Transverse colon (tissue), 4 donors: ENCODE results near the gene PDE6G. TPM values are rescaled to one million over a fixed set of nuclear protein-coding genes. Genes with fewer than 3 reads are reported as not detected.

ENCODE experiments used
- DNase-seq: peaks from one replicate; pipeline ENCODE4 v3.0.0-alpha.2; 2019
- H3K27ac ChIP-seq, 4 donors: fragments of 200-600 bp; sonication (generic); 2 replicates each; pipeline ENCODE4 v1.5.1; 2016 to 2018; ENCODE audit warnings: inconsistent platforms in 4 of 4
- H3K27me3 ChIP-seq: fragments of 200-600 bp; sonication (generic); 2 replicates; pipeline ENCODE4 v1.5.1; 2017; ENCODE audit warnings: inconsistent platforms
- H3K36me3 ChIP-seq, 4 donors: fragments of 200-600 bp; sonication (generic); 2 replicates each; pipeline ENCODE4 v1.5.1; 2017 to 2019; ENCODE audit warnings: inconsistent platforms in 4 of 4
- H3K4me1 ChIP-seq, 4 donors: fragments of 200-600 bp; sonication (generic); 2 replicates each; pipeline ENCODE4 v1.5.1; 2017 to 2020; ENCODE audit warnings: inconsistent platforms in 4 of 4
- H3K4me3 ChIP-seq, 4 donors: fragments of 200-600 bp; sonication (generic); 1 replicate in 1 of 4; 2 replicates in 3 of 4; pipeline versions ENCODE4 v1.5.1 to v1.6.1; 2017 to 2019; ENCODE audit warnings: inconsistent platforms in 4 of 4
- H3K9me3 ChIP-seq, 2 donors: fragments of 200-600 bp; sonication (generic); 2 replicates each; pipeline ENCODE4 v1.5.1; 2017 to 2019; ENCODE audit warnings: inconsistent platforms in 2 of 2
- CTCF ChIP-seq, 5 experiments: fragments of 200-600 bp in 3 of 5; fragments of 450-650 bp in 2 of 5; sonication (generic) in 3 of 5; IDR thresholded peaks; 1 replicate in 2 of 5; 2 replicates in 3 of 5; pipeline ENCODE4 v1.5.1; 2016 to 2017; ENCODE audit warnings: antibody characterized with exemption in 5 of 5, inconsistent platforms in 3 of 5, mild to moderate bottlenecking in 2 of 5, moderate library complexity in 1 of 5
- EP300 ChIP-seq: sonication (generic); formaldehyde crosslinking; IDR thresholded peaks from one replicate; pipeline ENCODE4 v1.6.1; 2017; ENCODE audit warnings: antibody characterized with exemption, low read depth
- POLR2A ChIP-seq: fragments of 450-650 bp; IDR thresholded peaks from one replicate; pipeline ENCODE4 v1.6.1; 2016; ENCODE audit warnings: antibody characterized with exemption, mild to moderate bottlenecking, moderate library complexity
- POLR2AphosphoS5 ChIP-seq, 3 donors: sonication (generic); formaldehyde crosslinking; IDR thresholded peaks; one replicate each; pipeline ENCODE4 v1.6.1; 2016; ENCODE audit warnings: antibody characterized with exemption in 3 of 3
- WGBS, 2 donors: methylation state at CpG; one replicate each; pipeline ENCODE4 v1.1.5; 2018; ENCODE audit warnings: low coverage in 1 of 2; 5-methylcytosine and 5-hydroxymethylcytosine counted together
- in situ Hi-C, 4 donors: fragments of 200-750 bp; cut with MboI; loops; one replicate each; pipeline versions ENCODE4 v1.15.0 to v1.15.1; 2017; ENCODE audit warnings: low sequenced_read_pairs in 3 of 4, low pct_ligation_motif_present in 1 of 4, low pct_unique_long_range_greater_than_20kb in 1 of 4
- intact Hi-C: fragments of 100-400 bp; cut with DNase I; formaldehyde crosslinking; loops from one replicate; pipeline ENCODE4 v1.15.1; 2023; ENCODE audit warnings: low total_unique reads
- total RNA-seq, 4 donors: library from RNA; depleted of rRNA; stranded (reverse); fragments of >200 nt; gene quantifications; one replicate each; pipeline ENCODE4 v1.1.0, GENCODE V29; 2016

Gene PDE6G
- total RNA-seq, 4 donors from 2014 or later, result not detected

GRCh38 chr17:81690066-81690465 lies 33.7 kb upstream of the PDE6G start:
- Histone ChIP-seq H3K36me3 (peaks cover 0 to 62% (median 24%) of the 10 kb centered on the region in 4 donors), H3K4me3 (no peak overlapping the region), H3K4me1 (peaks cover 5 to 8% (median 7%) of the 10 kb centered on the region in 4 donors), H3K9me3 (no peaks in the 10 kb centered on the region), H3K27ac (no peak overlapping the region), H3K27me3 (no peaks in the 10 kb centered on the region)
- intact Hi-C loops (no loop called here), in situ Hi-C loops (no loop called here)
- 91% methylated on average over 18 of the region's 18 CpGs; no CpG with 5 or more reads in 1 of the 2 donors for WGBS, 2 donors
- TF ChIP-seq EP300, result no peak
- DNase-seq, result no peak

- H3K36me3 ChIP-seq, result peaks cover 0 to 48% (median 17%) of the 10 kb centered on the region in 4 donors
- in situ Hi-C loops (no loop called here), intact Hi-C loops (no loop called here)
- WGBS, 2 donors, result 87 to 90% methylated on average over 3 to 14 of the region's 14 CpGs
- no peak overlapping the region for H3K27ac ChIP-seq
- DNase-seq, result no peak
- no peaks in the 10 kb centered on the region for H3K9me3 ChIP-seq
- H3K4me3 ChIP-seq, result no peak overlapping the region
- no peaks in the 10 kb centered on the region for H3K27me3 ChIP-seq
- H3K4me1 ChIP-seq, result peaks cover 11 to 16% (median 15%) of the 10 kb centered on the region in 4 donors
- no peak for TF ChIP-seq CTCF (IDR thresholded peaks at IDR 0.05)
- TF ChIP-seq EP300, result no peak
- TF ChIP-seq POLR2AphosphoS5 (IDR thresholded peaks at IDR 0.05), result no peak
- no peak for TF ChIP-seq POLR2A
Observed at GRCh38 chr17:81688616-81689015, 32.3 kb upstream of the PDE6G start.

GRCh38 chr17:81687770-81688541 lies 31.6 kb upstream of the PDE6G start:
- Histone ChIP-seq H3K27ac (no peak overlapping the region), H3K4me3 (no peak overlapping the region), H3K36me3 (peaks cover 0 to 44% (median 15%) of the 10 kb centered on the region in 4 donors), H3K9me3 (no peaks in the 10 kb centered on the region), H3K4me1 (peaks cover 12 to 17% (median 15%) of the 10 kb centered on the region in 4 donors), H3K27me3 (no peaks in the 10 kb centered on the region)
- DNase-seq, result no peak
- TF ChIP-seq POLR2AphosphoS5 (IDR thresholded peaks at IDR 0.05), result no peak
- no peak for TF ChIP-seq POLR2A
- TF ChIP-seq CTCF (IDR thresholded peaks at IDR 0.05), result no peak
- no peak for TF ChIP-seq EP300
- WGBS, 2 donors, result 94% methylated on average over 40 of the region's 41 CpGs; no CpG with 5 or more reads in 1 of the 2 donors
- in situ Hi-C loops (no loop called here), intact Hi-C loops (loop anchor here (2.0 kb wide), 1 partner anchor 49 kb away; no protein-coding TSS in a partner anchor)

- intact Hi-C loops (loop anchor here (2.0 kb wide), 1 partner anchor 48 kb away; no protein-coding TSS in a partner anchor), in situ Hi-C loops (no loop called here)
- H3K9me3 ChIP-seq, result no peaks in the 10 kb centered on the region
- H3K27ac ChIP-seq, result no peak overlapping the region
- no peak for DNase-seq
- TF ChIP-seq POLR2A (no peak), EP300 (no peak), CTCF (IDR thresholded peaks at IDR 0.05) (no peak), POLR2AphosphoS5 (IDR thresholded peaks at IDR 0.05) (no peak)
- H3K4me3 ChIP-seq, result no peak overlapping the region
- H3K4me1 ChIP-seq, result peaks cover 19 to 28% (median 21%) of the 10 kb centered on the region in 4 donors
- peaks cover 0 to 32% (median 8%) of the 10 kb centered on the region in 4 donors for H3K36me3 ChIP-seq
- no peaks in the 10 kb centered on the region for H3K27me3 ChIP-seq
- WGBS, 2 donors, result 88% methylated on average over 16 of the region's 20 CpGs; no CpG with 5 or more reads in 1 of the 2 donors
Observed at GRCh38 chr17:81686614-81687013, 30.3 kb upstream of the PDE6G start.
